ENCODE results near the gene BMP8A. TPM values are rescaled to one million over a fixed set of nuclear protein-coding genes. Genes with fewer than 3 reads are reported as not detected.

The BMP8A gene
- polyA plus RNA-seq, 2 of the 4 experiments (the other 2 are of a cell fraction) = 0.13 TPM; not detected in 1

DNA sequence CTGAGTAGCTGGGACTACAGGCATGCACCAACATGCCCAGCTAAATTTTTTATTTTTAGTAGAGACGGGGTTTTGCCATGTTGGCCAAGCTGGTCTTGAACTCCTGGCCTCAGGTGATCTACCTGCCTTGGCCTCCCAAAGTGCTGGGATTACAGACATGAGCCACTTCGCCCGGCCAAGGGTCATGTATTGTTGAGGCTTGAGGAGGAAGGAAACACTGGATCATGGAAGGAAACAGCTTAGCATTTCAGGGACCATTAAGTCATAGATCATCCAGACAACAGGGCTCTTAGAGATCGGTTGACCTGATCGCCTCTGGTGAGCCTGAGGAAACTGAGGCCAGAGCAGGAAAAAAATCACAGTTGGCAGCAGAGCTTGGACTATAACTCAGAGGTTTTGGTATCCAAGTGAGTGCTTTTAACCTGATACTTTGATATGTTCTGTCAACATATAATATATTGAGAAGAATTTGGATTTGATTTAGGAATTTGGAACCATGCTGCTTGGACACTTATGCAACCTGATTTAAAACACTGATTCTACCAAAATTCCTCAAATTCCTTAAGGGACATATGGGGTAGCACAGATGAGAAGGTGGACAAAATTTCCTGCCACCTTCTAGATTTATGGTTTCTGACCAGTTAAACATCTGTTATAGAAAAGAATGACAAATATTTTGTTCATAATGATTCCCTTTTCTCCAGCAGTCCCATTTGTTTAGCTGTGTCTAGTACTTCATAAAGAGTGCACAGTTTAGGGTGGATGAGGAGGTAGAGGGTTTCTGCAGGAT lies 13.1 kb upstream of the BMP8A start:
- ChIA-PET CTCF (interaction anchor here (1.5 kb wide), 1 partner anchor 61 kb away, joined by 3 read pairs; no protein-coding TSS in a partner anchor), POLR2A (no interaction called here)
- WGBS (ENCODE audit: missing lambda C conversion rate) = 98% methylated on average over 5 of the region's 5 CpGs
- DNase-seq (ENCODE audit: low read depth in 1 of 2, low spot score in 1 of 2) (no peak), FAIRE-seq (no peak), ATAC-seq (no peak)
- Histone ChIP-seq H3K4me1 (no peaks in the 10 kb centered on the region), H3K9me3 (no peaks in the 10 kb centered on the region), H3K4me3 (no peak overlapping the region), H3K27ac (no peak overlapping the region), H3K4me2 (no peak overlapping the region)
- TF ChIP-seq JUN (IDR thresholded peaks at IDR 0.05) = no peak
- no peak for TF ChIP-seq TFCP2L1 (CRISPR knock-in tag; IDR thresholded peaks at IDR 0.05)
- no peak for TF ChIP-seq HOXA7 (CRISPR knock-in tag; IDR thresholded peaks at IDR 0.05)
- TF ChIP-seq, protein P1, sequence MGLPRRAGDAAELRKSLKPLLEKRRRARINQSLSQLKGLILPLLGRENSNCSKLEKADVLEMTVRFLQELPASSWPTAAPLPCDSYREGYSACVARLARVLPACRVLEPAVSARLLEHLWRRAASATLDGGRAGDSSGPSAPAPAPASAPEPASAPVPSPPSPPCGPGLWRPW (IDR thresholded peaks at IDR 0.05) = no peak

DNA sequence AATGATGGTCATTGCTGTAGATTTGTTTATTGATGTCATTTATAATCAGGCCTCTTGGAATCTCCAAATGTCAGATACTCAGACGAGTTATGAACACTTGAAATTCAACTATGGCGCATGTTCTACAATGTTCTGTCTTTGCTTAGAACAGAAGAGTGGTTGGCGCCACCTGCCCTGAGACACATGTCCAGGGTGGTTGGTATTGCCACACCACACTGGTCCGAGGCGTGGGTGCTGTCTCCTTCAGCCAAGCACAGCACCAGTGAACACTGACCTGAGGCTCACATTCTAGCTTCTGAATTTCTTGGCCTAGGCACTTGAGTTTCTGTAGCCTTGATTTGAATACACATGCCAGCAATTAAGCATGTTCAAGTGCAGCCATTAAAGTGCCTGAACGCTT lies 10.1 kb upstream of the BMP8A start:
- CTCF ChIA-PET = interaction anchor here (1.1 kb wide), 2 partner anchors 9 to 33 kb away, joined by 3 read pairs; no protein-coding TSS in a partner anchor
- TF ChIP-seq, protein P2, sequence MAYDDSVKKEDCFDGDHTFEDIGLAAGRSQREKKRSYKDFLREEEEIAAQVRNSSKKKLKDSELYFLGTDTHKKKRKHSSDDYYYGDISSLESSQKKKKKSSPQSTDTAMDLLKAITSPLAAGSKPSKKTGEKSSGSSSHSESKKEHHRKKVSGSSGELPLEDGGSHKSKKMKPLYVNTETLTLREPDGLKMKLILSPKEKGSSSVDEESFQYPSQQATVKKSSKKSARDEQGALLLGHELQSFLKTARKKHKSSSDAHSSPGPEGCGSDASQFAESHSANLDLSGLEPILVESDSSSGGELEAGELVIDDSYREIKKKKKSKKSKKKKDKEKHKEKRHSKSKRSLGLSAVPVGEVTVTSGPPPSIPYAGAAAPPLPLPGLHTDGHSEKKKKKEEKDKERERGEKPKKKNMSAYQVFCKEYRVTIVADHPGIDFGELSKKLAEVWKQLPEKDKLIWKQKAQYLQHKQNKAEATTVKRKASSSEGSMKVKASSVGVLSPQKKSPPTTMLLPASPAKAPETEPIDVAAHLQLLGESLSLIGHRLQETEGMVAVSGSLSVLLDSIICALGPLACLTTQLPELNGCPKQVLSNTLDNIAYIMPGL (CRISPR knock-in tag; IDR thresholded peaks at IDR 0.05; ENCODE audit: borderline replicate concordance) = no peak
- TF ChIP-seq CHD2 (IDR thresholded peaks at IDR 0.05; ENCODE audit: low read length, partially characterized antibody) = no peak
- no peak for TF ChIP-seq FOSB (CRISPR knock-in tag; IDR thresholded peaks at IDR 0.05)
- TF ChIP-seq BCL3 (IDR thresholded peaks at IDR 0.05) = no peak
- TF ChIP-seq, protein P3, sequence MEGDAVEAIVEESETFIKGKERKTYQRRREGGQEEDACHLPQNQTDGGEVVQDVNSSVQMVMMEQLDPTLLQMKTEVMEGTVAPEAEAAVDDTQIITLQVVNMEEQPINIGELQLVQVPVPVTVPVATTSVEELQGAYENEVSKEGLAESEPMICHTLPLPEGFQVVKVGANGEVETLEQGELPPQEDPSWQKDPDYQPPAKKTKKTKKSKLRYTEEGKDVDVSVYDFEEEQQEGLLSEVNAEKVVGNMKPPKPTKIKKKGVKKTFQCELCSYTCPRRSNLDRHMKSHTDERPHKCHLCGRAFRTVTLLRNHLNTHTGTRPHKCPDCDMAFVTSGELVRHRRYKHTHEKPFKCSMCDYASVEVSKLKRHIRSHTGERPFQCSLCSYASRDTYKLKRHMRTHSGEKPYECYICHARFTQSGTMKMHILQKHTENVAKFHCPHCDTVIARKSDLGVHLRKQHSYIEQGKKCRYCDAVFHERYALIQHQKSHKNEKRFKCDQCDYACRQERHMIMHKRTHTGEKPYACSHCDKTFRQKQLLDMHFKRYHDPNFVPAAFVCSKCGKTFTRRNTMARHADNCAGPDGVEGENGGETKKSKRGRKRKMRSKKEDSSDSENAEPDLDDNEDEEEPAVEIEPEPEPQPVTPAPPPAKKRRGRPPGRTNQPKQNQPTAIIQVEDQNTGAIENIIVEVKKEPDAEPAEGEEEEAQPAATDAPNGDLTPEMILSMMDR (IDR thresholded peaks at IDR 0.05) = no peak
- no peak for TF ChIP-seq ZC3H11A (IDR thresholded peaks at IDR 0.05)
- no peak for TF ChIP-seq HDAC2 (IDR thresholded peaks at IDR 0.05)
- TF ChIP-seq MYC (IDR thresholded peaks at IDR 0.05; ENCODE audit: borderline replicate concordance, low read length) = no peak
- no peak for TF ChIP-seq GATA3 (IDR thresholded peaks at IDR 0.05; ENCODE audit: borderline replicate concordance)
- TF ChIP-seq RAD21 (conservative IDR thresholded peaks at IDR 0.05 in 1 of 2, IDR thresholded peaks at IDR 0.05 in 1 of 2) = no peak
- TF ChIP-seq EP300 (IDR thresholded peaks at IDR 0.05) = no peak
- TF ChIP-seq RFX5 (IDR thresholded peaks at IDR 0.05) = no peak
- TF ChIP-seq PHF8 (IDR thresholded peaks at IDR 0.05; ENCODE audit: borderline replicate concordance, low read depth) = no peak
- TF ChIP-seq, protein P4, sequence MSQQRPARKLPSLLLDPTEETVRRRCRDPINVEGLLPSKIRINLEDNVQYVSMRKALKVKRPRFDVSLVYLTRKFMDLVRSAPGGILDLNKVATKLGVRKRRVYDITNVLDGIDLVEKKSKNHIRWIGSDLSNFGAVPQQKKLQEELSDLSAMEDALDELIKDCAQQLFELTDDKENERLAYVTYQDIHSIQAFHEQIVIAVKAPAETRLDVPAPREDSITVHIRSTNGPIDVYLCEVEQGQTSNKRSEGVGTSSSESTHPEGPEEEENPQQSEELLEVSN (IDR thresholded peaks at IDR 0.05; ENCODE audit: borderline replicate concordance, low read depth) = no peak
- TF ChIP-seq CHD4 (IDR thresholded peaks at IDR 0.05; ENCODE audit: borderline replicate concordance) = no peak
- TF ChIP-seq, protein P1 (IDR thresholded peaks at IDR 0.05) = no peak
- TF ChIP-seq, protein P5, sequence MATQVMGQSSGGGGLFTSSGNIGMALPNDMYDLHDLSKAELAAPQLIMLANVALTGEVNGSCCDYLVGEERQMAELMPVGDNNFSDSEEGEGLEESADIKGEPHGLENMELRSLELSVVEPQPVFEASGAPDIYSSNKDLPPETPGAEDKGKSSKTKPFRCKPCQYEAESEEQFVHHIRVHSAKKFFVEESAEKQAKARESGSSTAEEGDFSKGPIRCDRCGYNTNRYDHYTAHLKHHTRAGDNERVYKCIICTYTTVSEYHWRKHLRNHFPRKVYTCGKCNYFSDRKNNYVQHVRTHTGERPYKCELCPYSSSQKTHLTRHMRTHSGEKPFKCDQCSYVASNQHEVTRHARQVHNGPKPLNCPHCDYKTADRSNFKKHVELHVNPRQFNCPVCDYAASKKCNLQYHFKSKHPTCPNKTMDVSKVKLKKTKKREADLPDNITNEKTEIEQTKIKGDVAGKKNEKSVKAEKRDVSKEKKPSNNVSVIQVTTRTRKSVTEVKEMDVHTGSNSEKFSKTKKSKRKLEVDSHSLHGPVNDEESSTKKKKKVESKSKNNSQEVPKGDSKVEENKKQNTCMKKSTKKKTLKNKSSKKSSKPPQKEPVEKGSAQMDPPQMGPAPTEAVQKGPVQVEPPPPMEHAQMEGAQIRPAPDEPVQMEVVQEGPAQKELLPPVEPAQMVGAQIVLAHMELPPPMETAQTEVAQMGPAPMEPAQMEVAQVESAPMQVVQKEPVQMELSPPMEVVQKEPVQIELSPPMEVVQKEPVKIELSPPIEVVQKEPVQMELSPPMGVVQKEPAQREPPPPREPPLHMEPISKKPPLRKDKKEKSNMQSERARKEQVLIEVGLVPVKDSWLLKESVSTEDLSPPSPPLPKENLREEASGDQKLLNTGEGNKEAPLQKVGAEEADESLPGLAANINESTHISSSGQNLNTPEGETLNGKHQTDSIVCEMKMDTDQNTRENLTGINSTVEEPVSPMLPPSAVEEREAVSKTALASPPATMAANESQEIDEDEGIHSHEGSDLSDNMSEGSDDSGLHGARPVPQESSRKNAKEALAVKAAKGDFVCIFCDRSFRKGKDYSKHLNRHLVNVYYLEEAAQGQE (IDR thresholded peaks at IDR 0.05) = no peak
- TF ChIP-seq JUNB (IDR thresholded peaks at IDR 0.05) = no peak
- TF ChIP-seq KDM5A (IDR thresholded peaks at IDR 0.05) = no peak
- POLR2A ChIA-PET = no interaction called here
- Histone ChIP-seq H3K4me1 (no peaks in the 10 kb centered on the region), H3K9me3 (no peaks in the 10 kb centered on the region), H3K4me3 (no peak overlapping the region), H3K4me2 (no peak overlapping the region), H3K27ac (no peak overlapping the region)
- 90% methylated on average over 6 of the region's 6 CpGs for WGBS (ENCODE audit: missing lambda C conversion rate)
- no peak for ATAC-seq
- DNase-seq (ENCODE audit: low read depth in 1 of 2, low spot score in 1 of 2) = no peak
- no peak for FAIRE-seq
